Body of pancreas (tissue), 4 donors: Measurements from ENCODE around the gene CD209. TPM values are rescaled to one million over a fixed set of nuclear protein-coding genes. Genes with fewer than 3 reads are reported as not detected.

ENCODE experiments used
- ATAC-seq: fragments of 150-250 bp; one replicate; pipeline ENCODE4 v1.9.1; 2016
- DNase-seq, 4 donors: peaks; one replicate each; pipeline ENCODE4 v3.0.0-alpha.2; 2019
- H3K27ac ChIP-seq, 4 donors: fragments of 200-600 bp; sonication (generic); 1 replicate in 3 of 4; 2 replicates in 1 of 4; pipeline versions ENCODE4 v1.5.1 to v1.6.1; 2016 to 2019; ENCODE audit warnings: mild to moderate bottlenecking in 1 of 4, mixed read lengths in 1 of 4, moderate library complexity in 1 of 4
- H3K27me3 ChIP-seq, 2 donors: fragments of 200-600 bp; sonication (generic); one replicate each; pipeline ENCODE4 v1.6.0; 2016; ENCODE audit warnings: mild to moderate bottlenecking in 1 of 2
- H3K36me3 ChIP-seq, 2 donors: fragments of 200-600 bp; sonication (generic); replicated peaks in 1 of 2; 2 replicates each; pipeline ENCODE4 v1.5.1; 2016; ENCODE audit warnings: low read depth in 2 of 2; ENCODE audit not compliant: insufficient read depth in 1 of 2
- H3K4me1 ChIP-seq: fragments of 200-600 bp; sonication (generic); one replicate; pipeline ENCODE4 v1.6.0; 2016
- H3K4me3 ChIP-seq, 2 donors: fragments of 200-600 bp; sonication (generic); 1 replicate in 1 of 2; 2 replicates in 1 of 2; pipeline ENCODE4 v1.5.1; 2016 to 2019
- H3K9me3 ChIP-seq, 3 donors: fragments of 200-600 bp; sonication (generic); 1 replicate in 2 of 3; 2 replicates in 1 of 3; pipeline ENCODE4 v1.5.1; 2016
- CTCF ChIP-seq, 7 experiments: fragments of 450-650 bp in 4 of 7; fragments of 200-600 bp in 3 of 7; sonication (generic) in 3 of 7; IDR thresholded peaks; one replicate each; pipeline ENCODE4 v1.5.1; 2016 to 2019; ENCODE audit warnings: antibody characterized with exemption in 7 of 7
- POLR2A ChIP-seq, 3 donors: fragments of 450-650 bp; IDR thresholded peaks; one replicate each; pipeline ENCODE4 v1.6.1; 2016; ENCODE audit warnings: antibody characterized with exemption in 3 of 3, mild to moderate bottlenecking in 2 of 3
- WGBS, 2 donors: methylation state at CpG; one replicate each; pipeline ENCODE4 v1.1.5; 2017; 5-methylcytosine and 5-hydroxymethylcytosine counted together
- intact Hi-C: fragments of 100-400 bp; cut with DNase I; formaldehyde crosslinking; loops from one replicate; pipeline ENCODE4 v1.15.1; 2023
- total RNA-seq, 2 donors: library from RNA; depleted of rRNA; stranded (reverse); fragments of >200 nt; gene quantifications; one replicate each; pipeline ENCODE4 v1.1.0, GENCODE V29; 2016

CD209 gene
- total RNA-seq, 2 donors from 2014 or later = 1.6 to 2.0 TPM

GRCh38 chr19:7763696-7764095 is 16.4 kb upstream of the CD209 start:
- TF ChIP-seq CTCF (IDR thresholded peaks at IDR 0.05) (no peak), POLR2A (IDR thresholded peaks at IDR 0.05) (no peak)
- no peak for ATAC-seq
- intact Hi-C loops = no loop called here
- Histone ChIP-seq H3K4me1 (no peaks in the 10 kb centered on the region), H3K27me3 (no peaks in the 10 kb centered on the region), H3K4me3 (no peak overlapping the region), H3K36me3 (no peaks in the 10 kb centered on the region), H3K27ac (no peak overlapping the region), H3K9me3 (no peaks in the 10 kb centered on the region)
- WGBS, 2 donors = 25 to 50% methylated on average over 1 of the region's 1 CpG
- DNase-seq = no peak

GRCh38 chr19:7762719-7763293 is 15.5 kb upstream of the CD209 start, which contains the start of gene CLEC4M:
Gene CLEC4M (plus strand): TSS chr19:7763243. CDS start chr19:7763267, 24 bp downstream.
- H3K27ac ChIP-seq = no peak within 1 kb of the TSS
- H3K9me3 ChIP-seq = no peaks in the 10 kb centered on the region
- 75 to 83% methylated on average over 8 of the region's 8 CpGs for WGBS, 2 donors
- ATAC-seq (no peak), DNase-seq (no peak)
- no peak for TF ChIP-seq POLR2A (IDR thresholded peaks at IDR 0.05)
- TF ChIP-seq CTCF (IDR thresholded peaks at IDR 0.05) = no peak
- H3K4me3 ChIP-seq = no peak within 1 kb of the TSS
- H3K27me3 ChIP-seq = no peaks in the 10 kb centered on the region
- no peaks in the 10 kb centered on the region for H3K4me1 ChIP-seq
- intact Hi-C loops = no loop called here
- H3K36me3 ChIP-seq = no peaks in the 10 kb centered on the region

- no peaks in the 10 kb centered on the region for H3K4me1 ChIP-seq
- ATAC-seq = no peak
- H3K27ac ChIP-seq = no peak overlapping the region
- TF ChIP-seq POLR2A (IDR thresholded peaks at IDR 0.05) (no peak), CTCF (IDR thresholded peaks at IDR 0.05) (no peak)
- H3K36me3 ChIP-seq = no peaks in the 10 kb centered on the region
- H3K9me3 ChIP-seq = peaks cover 0 to 14% (median 0%) of the 10 kb centered on the region in 3 donors
- DNase-seq = no peak
- no peaks in the 10 kb centered on the region for H3K27me3 ChIP-seq
- intact Hi-C loops = no loop called here
- WGBS, 2 donors = 82 to 100% methylated on average over 1 of the region's 1 CpG
- no peak overlapping the region for H3K4me3 ChIP-seq
Observed at GRCh38 chr19:7759156-7759555, 11.8 kb upstream of the CD209 start.

GRCh38 chr19:7757358-7757757 is 10.0 kb upstream of the CD209 start:
- intact Hi-C loops = no loop called here

More at GRCh38 chr19:7757358-7757757, 10.0 kb upstream of the CD209 start:
- TF ChIP-seq POLR2A (IDR thresholded peaks at IDR 0.05) (no peak), CTCF (IDR thresholded peaks at IDR 0.05) (no peak)
- Histone ChIP-seq H3K9me3 (peaks cover 0 to 14% (median 0%) of the 10 kb centered on the region in 3 donors), H3K4me1 (no peaks in the 10 kb centered on the region), H3K27ac (no peak overlapping the region), H3K4me3 (no peak overlapping the region), H3K36me3 (no peaks in the 10 kb centered on the region), H3K27me3 (no peaks in the 10 kb centered on the region)
- no peak for DNase-seq
- no peak for ATAC-seq
- 74 to 78% methylated on average over 3 of the region's 3 CpGs for WGBS, 2 donors
